ENCODE data around the gene PCSK5.

The PCSK5 gene

GRCh38 chr9:75910731-75911130, 20.3 kb downstream of the PCSK5 start:
- DNase-seq (ENCODE audit: low spot score): no peak

GRCh38 chr9:75911390-75911789, 20.9 kb downstream of the PCSK5 start:
- no peak for DNase-seq (ENCODE audit: low spot score)
- TF ChIP-seq CTCF (IDR thresholded peaks at IDR 0.05; ENCODE audit: extremely low read depth, missing control alignments): no peak

More at GRCh38 chr9:75910731-75911130, 20.3 kb downstream of the PCSK5 start:
- no peak for TF ChIP-seq CTCF (IDR thresholded peaks at IDR 0.05; ENCODE audit: extremely low read depth, missing control alignments)

- DNase-seq (ENCODE audit: low spot score): no peak
- TF ChIP-seq CTCF (IDR thresholded peaks at IDR 0.05; ENCODE audit: extremely low read depth, missing control alignments): no peak
Measured at GRCh38 chr9:75912951-75913350, 22.5 kb downstream of the PCSK5 start.

- DNase-seq (ENCODE audit: low spot score): no peak
- TF ChIP-seq CTCF (IDR thresholded peaks at IDR 0.05; ENCODE audit: extremely low read depth, missing control alignments): no peak
Measured at GRCh38 chr9:75914002-75914401, 23.5 kb downstream of the PCSK5 start.

GRCh38 chr9:75914883-75915452, 24.5 kb downstream of the PCSK5 start:
- DNase-seq (ENCODE audit: low spot score): no peak
- no peak for TF ChIP-seq CTCF (IDR thresholded peaks at IDR 0.05; ENCODE audit: extremely low read depth, missing control alignments)

- DNase-seq (ENCODE audit: low spot score): no peak
- no peak for TF ChIP-seq CTCF (IDR thresholded peaks at IDR 0.05; ENCODE audit: extremely low read depth, missing control alignments)
Measured at GRCh38 chr9:75918154-75918553, 27.7 kb downstream of the PCSK5 start.

- no peak for DNase-seq (ENCODE audit: low spot score)
- TF ChIP-seq CTCF (IDR thresholded peaks at IDR 0.05; ENCODE audit: extremely low read depth, missing control alignments): no peak
Measured at GRCh38 chr9:75918909-75919308, 28.4 kb downstream of the PCSK5 start.

All from GM20000 (cell line).